Endothelial cell (in vitro differentiated cells): Measurements from ENCODE around the gene ERVH48-1. TPM values are rescaled to one million over a fixed set of nuclear protein-coding genes. Genes with fewer than 3 reads are reported as not detected.
"Not testable (repeated sequence)": the region's sequence is repeated elsewhere in the genome, so short reads cannot be mapped to it uniquely, and the experiment has no call there.

Experiments used
- DNase-seq: peaks from one replicate; pipeline ENCODE4 v3.0.0; 2021; ENCODE audit warnings: low spot score
- H3K27ac Mint-ChIP-seq: one replicate; pipeline ENCODE4 v1.8.0; 2021; ENCODE audit warnings: mixed read lengths, inconsistent platforms; ENCODE audit not compliant: unreplicated experiment
- H3K27me3 Mint-ChIP-seq: one replicate; pipeline ENCODE4 v1.8.0; 2021; ENCODE audit warnings: mild to moderate bottlenecking, moderate library complexity, mixed read lengths, inconsistent platforms; ENCODE audit not compliant: unreplicated experiment
- H3K36me3 Mint-ChIP-seq: one replicate; pipeline ENCODE4 v1.8.0; 2021; ENCODE audit warnings: mild to moderate bottlenecking, low read depth, mixed read lengths, inconsistent platforms; ENCODE audit not compliant: unreplicated experiment
- H3K4me1 Mint-ChIP-seq: one replicate; pipeline ENCODE4 v1.8.0; 2021; ENCODE audit warnings: mild to moderate bottlenecking, mixed read lengths, inconsistent platforms; ENCODE audit not compliant: unreplicated experiment
- H3K4me3 Mint-ChIP-seq: one replicate; pipeline ENCODE4 v1.8.0; 2021; ENCODE audit warnings: mild to moderate bottlenecking, mixed read lengths, inconsistent platforms; ENCODE audit not compliant: unreplicated experiment
- H3K9me3 Mint-ChIP-seq: one replicate; pipeline ENCODE4 v1.8.0; 2021; ENCODE audit warnings: mixed read lengths, inconsistent platforms; ENCODE audit not compliant: unreplicated experiment
- CTCF ChIP-seq: fragments of 200-600 bp; sonication (generic); IDR thresholded peaks from one replicate; pipeline ENCODE4 v1.5.0; 2021; ENCODE audit warnings: antibody characterized with exemption; ENCODE audit not compliant: unreplicated experiment
- total RNA-seq: library from RNA; stranded (reverse); fragmentation: NEBNext Ultra II Directional; extraction: Animal tissue kit (Norgen Biotek cat#: 25700); gene quantifications from one replicate; pipeline ENCODE4 v1.2.1, GENCODE V29; 2021; ENCODE audit not compliant: unreplicated experiment

The ERVH48-1 gene
- total RNA-seq, 1 donor from 2014 or later = 20.5 TPM

- TF ChIP-seq CTCF = no peak
- DNase-seq = no peak
- no peak overlapping the region for H3K4me3 Mint-ChIP-seq
- H3K4me1 Mint-ChIP-seq = peaks cover 8% of the 10 kb centered on the region
- peaks cover 4% of the 10 kb centered on the region for H3K27me3 Mint-ChIP-seq
- H3K27ac Mint-ChIP-seq = no peak overlapping the region
- no peaks in the 10 kb centered on the region for H3K36me3 Mint-ChIP-seq
- H3K9me3 Mint-ChIP-seq = no peaks in the 10 kb centered on the region
Measured at GRCh38 chr21:42970946-42971653, 45.7 kb upstream of the ERVH48-1 start.

DNA sequence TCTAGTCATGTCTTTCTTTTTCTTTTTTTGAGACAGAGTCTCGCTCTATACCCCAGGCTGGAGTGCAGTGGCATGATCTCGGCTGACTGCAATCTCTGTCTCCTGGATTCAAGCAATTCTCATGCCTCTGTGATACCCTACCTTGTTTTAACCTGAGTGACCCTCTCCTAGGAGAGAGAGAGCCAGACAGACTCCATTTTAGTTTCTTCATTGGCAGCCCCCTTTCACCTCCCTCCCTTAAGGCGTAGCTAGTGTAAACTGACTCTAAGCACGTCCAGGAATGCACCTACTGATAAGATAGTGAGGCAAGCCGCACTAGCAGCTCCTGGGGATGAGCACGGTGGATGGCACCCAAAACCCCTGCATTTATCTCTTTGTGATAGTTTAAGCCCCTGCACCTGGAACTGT is 43.8 kb upstream of the ERVH48-1 start:
- H3K4me1 Mint-ChIP-seq = peaks cover 5% of the 10 kb centered on the region
- no peaks in the 10 kb centered on the region for H3K9me3 Mint-ChIP-seq
- DNase-seq = no peak
- H3K27ac Mint-ChIP-seq = no peak overlapping the region
- H3K36me3 Mint-ChIP-seq = no peaks in the 10 kb centered on the region
- H3K27me3 Mint-ChIP-seq = peaks cover 8% of the 10 kb centered on the region
- no peak overlapping the region for H3K4me3 Mint-ChIP-seq
- no peak for TF ChIP-seq CTCF

- H3K9me3 Mint-ChIP-seq, H3K4me3 Mint-ChIP-seq, H3K36me3 Mint-ChIP-seq, H3K27ac Mint-ChIP-seq, H3K27me3 Mint-ChIP-seq, H3K4me1 Mint-ChIP-seq, DNase-seq: not testable (repeated sequence)
Measured at GRCh38 chr21:42967616-42968015, 42.2 kb upstream of the ERVH48-1 start.

- H3K27ac Mint-ChIP-seq = no peak overlapping the region
- no peak for DNase-seq
Measured at GRCh38 chr21:42965211-42965560, 39.8 kb upstream of the ERVH48-1 start.

DNA sequence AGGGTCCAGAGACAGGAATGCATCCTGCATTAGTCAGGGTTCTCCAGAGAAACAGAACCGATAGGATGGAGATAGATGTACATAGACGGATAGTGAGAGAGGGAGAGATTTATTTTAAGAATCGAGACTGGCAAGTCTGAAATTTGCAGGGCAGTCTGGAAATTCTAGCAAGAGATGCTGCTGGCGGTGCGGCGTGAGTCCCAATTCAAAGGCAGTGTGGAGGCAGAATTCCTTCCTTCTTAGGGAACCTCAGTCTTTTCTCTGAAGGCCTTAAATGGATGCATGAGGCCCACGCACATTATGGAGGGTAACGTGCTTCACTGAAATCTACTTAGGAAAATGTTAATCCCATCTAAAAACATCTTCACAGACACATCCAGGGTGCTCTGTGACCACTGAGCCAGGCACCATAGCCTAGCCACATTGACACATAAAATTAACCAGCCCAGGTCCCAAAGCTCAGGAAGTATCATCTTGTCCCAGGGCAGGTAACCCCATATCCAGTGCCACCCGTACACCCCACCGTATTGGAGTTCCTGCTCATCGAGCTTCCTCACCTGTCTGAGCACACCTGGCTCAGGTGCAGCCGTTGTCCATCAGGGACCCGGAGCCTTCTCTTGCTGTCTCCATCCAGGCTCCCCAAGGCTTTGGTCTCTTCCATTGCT is 39.2 kb upstream of the ERVH48-1 start:
- no peak for DNase-seq
- peaks cover 10% of the 10 kb centered on the region for H3K27me3 Mint-ChIP-seq
- H3K4me3 Mint-ChIP-seq = no peak overlapping the region
- no peaks in the 10 kb centered on the region for H3K36me3 Mint-ChIP-seq
- no peak overlapping the region for H3K27ac Mint-ChIP-seq
- TF ChIP-seq CTCF = no peak
- no peaks in the 10 kb centered on the region for H3K9me3 Mint-ChIP-seq
- no peaks in the 10 kb centered on the region for H3K4me1 Mint-ChIP-seq

More at GRCh38 chr21:42965211-42965560, 39.8 kb upstream of the ERVH48-1 start:
- TF ChIP-seq CTCF = no peak
- Mint-ChIP-seq H3K4me1 (no peaks in the 10 kb centered on the region), H3K9me3 (no peaks in the 10 kb centered on the region), H3K27me3 (peaks cover 10% of the 10 kb centered on the region), H3K36me3 (no peaks in the 10 kb centered on the region), H3K4me3 (no peak overlapping the region)
